ENCODE data around the gene GIMAP5. TPM values are rescaled to one million over a fixed set of nuclear protein-coding genes. Genes with fewer than 3 reads are reported as not detected.

Gene GIMAP5
- total RNA-seq, 4 donors from 2014 or later: 16.8 to 43.3 (median 32.5) TPM

- Histone ChIP-seq H3K9me3 (peaks cover 0 to 20% (median 0%) of the 10 kb centered on the region in 3 donors), H3K27me3 (no peaks in the 10 kb centered on the region), H3K36me3 (peaks cover 0 to 13% of the 10 kb centered on the region in 2 donors), H3K4me3 (no peak overlapping the region), H3K4me1 (peaks cover 0 to 7% (median 0%) of the 10 kb centered on the region in 3 donors), H3K27ac (no peak overlapping the region)
- no peak for ATAC-seq
- TF ChIP-seq EP300 (IDR thresholded peaks at IDR 0.05) (no peak), CTCF (IDR thresholded peaks at IDR 0.05) (no peak), POLR2AphosphoS5 (IDR thresholded peaks at IDR 0.05) (no peak), POLR2A (IDR thresholded peaks at IDR 0.05) (no peak)
- WGBS, 2 donors (ENCODE audit: low coverage in 1 of 2): 67 to 71% methylated on average over 1 of the region's 1 CpG
Observed at GRCh38 chr7:150723467-150723866, 13.8 kb upstream of the GIMAP5 start.

- ATAC-seq: no peak
- TF ChIP-seq EP300 (IDR thresholded peaks at IDR 0.05) (no peak), POLR2AphosphoS5 (IDR thresholded peaks at IDR 0.05) (no peak), CTCF (IDR thresholded peaks at IDR 0.05) (no peak), POLR2A (IDR thresholded peaks at IDR 0.05) (no peak)
- Histone ChIP-seq H3K4me1 (peaks cover 0 to under 1% (median 0%) of the 10 kb centered on the region in 3 donors), H3K36me3 (no peaks in the 10 kb centered on the region), H3K9me3 (peaks cover 0 to 31% (median 0%) of the 10 kb centered on the region in 3 donors), H3K4me3 (no peak overlapping the region), H3K27ac (no peak overlapping the region), H3K27me3 (no peaks in the 10 kb centered on the region)
- 54 to 61% methylated on average over 3 of the region's 3 CpGs for WGBS, 2 donors (ENCODE audit: low coverage in 1 of 2)
Observed at GRCh38 chr7:150727381-150727780, 9.8 kb upstream of the GIMAP5 start.

- Histone ChIP-seq H3K36me3 (no peaks in the 10 kb centered on the region), H3K27me3 (no peaks in the 10 kb centered on the region), H3K27ac (no peak overlapping the region), H3K4me3 (no peak overlapping the region), H3K9me3 (peaks cover 0 to 31% (median 0%) of the 10 kb centered on the region in 3 donors), H3K4me1 (no peaks in the 10 kb centered on the region)
- TF ChIP-seq POLR2A (IDR thresholded peaks at IDR 0.05) (no peak), CTCF (IDR thresholded peaks at IDR 0.05) (no peak), POLR2AphosphoS5 (IDR thresholded peaks at IDR 0.05) (no peak), EP300 (IDR thresholded peaks at IDR 0.05) (no peak)
- no peak for ATAC-seq
Observed at GRCh38 chr7:150728011-150728410, 9.2 kb upstream of the GIMAP5 start.

GRCh38 chr7:150728609-150729008 is 8.6 kb upstream of the GIMAP5 start:
- H3K4me1 ChIP-seq: no peaks in the 10 kb centered on the region
- no peaks in the 10 kb centered on the region for H3K36me3 ChIP-seq
- no peak for ATAC-seq
- H3K27ac ChIP-seq: no peak overlapping the region
- peaks cover 0 to 31% (median 0%) of the 10 kb centered on the region in 3 donors for H3K9me3 ChIP-seq
- no peak overlapping the region for H3K4me3 ChIP-seq
- no peaks in the 10 kb centered on the region for H3K27me3 ChIP-seq
- no peak for TF ChIP-seq EP300 (IDR thresholded peaks at IDR 0.05)
- TF ChIP-seq POLR2A (IDR thresholded peaks at IDR 0.05): no peak
- TF ChIP-seq POLR2AphosphoS5 (IDR thresholded peaks at IDR 0.05): no peak
- no peak for TF ChIP-seq CTCF (IDR thresholded peaks at IDR 0.05)

GRCh38 chr7:150731916-150732315 is 5.3 kb upstream of the GIMAP5 start:
- Histone ChIP-seq H3K36me3 (no peaks in the 10 kb centered on the region), H3K27me3 (peaks cover 1% of the 10 kb centered on the region), H3K4me3 (no peak overlapping the region), H3K27ac (no peak overlapping the region), H3K4me1 (peaks cover 0 to 3% (median 0%) of the 10 kb centered on the region in 3 donors), H3K9me3 (peaks cover 0 to 24% (median 0%) of the 10 kb centered on the region in 3 donors)
- no peak for ATAC-seq
- TF ChIP-seq CTCF (IDR thresholded peaks at IDR 0.05): no peak
- TF ChIP-seq POLR2A (IDR thresholded peaks at IDR 0.05): no peak
- WGBS, 2 donors (ENCODE audit: low coverage in 1 of 2): 25% methylated on average over 1 of the region's 1 CpG

All from gastroesophageal sphincter (tissue), 4 donors.